Endothelial cell of umbilical vein (primary cell): Measurements from ENCODE around the gene SETD2. TPM values are rescaled to one million over a fixed set of nuclear protein-coding genes. Genes with fewer than 3 reads are reported as not detected.

Experiments
- BruUV-seq: library from RNA; stranded (reverse); fragments of 400-500 nt; replicated peaks from 2 replicates; lab custom pipeline; 2021; lab: Mats Ljungman, UMichigan
- CTCF ChIA-PET: fragments of 300-600, 350-600 bp; sonication (Branson Sonifier 250); formaldehyde crosslinking; loops from one replicate; lab custom pipeline; 2021; ENCODE audit warnings: antibody characterized with exemption, inconsistent platforms; lab: Charles Lee
- POLR2A ChIA-PET: fragments of 300-600, 350-600 bp; sonication (Branson Sonifier 250); formaldehyde crosslinking; loops from one replicate; lab custom pipeline; 2021; ENCODE audit warnings: antibody characterized with exemption, inconsistent platforms; lab: Charles Lee
- DNase-seq: peaks from one replicate; pipeline ENCODE4 v3.0.0-alpha.2; 2011; ENCODE audit warnings: low read depth, low spot score
- FAIRE-seq: peaks from 2 replicates; lab custom pipeline; 2011; peaks lifted over from hg19 to GRCh38; lab: Jason Lieb, UNC
- H2AFZ ChIP-seq: 2 replicates; pipeline ENCODE4 v1.6.0; 2012; ENCODE audit warnings: low read depth, low read length, control low read depth, inconsistent platforms
- H3K27ac ChIP-seq: 2 replicates; pipeline ENCODE4 v1.5.1; 2011; ENCODE audit warnings: low read depth, mild to moderate bottlenecking, control low read depth, low read length, moderate library complexity; ENCODE audit not compliant: insufficient read depth
- H3K27me3 ChIP-seq, 2 experiments: 2 replicates each; pipeline versions ENCODE4 v1.6.0 to v1.6.1; 2011; ENCODE audit warnings: low read length in 2 of 2, mixed read lengths in 1 of 2; ENCODE audit not compliant: control insufficient read depth in 2 of 2, insufficient read depth in 2 of 2
- H3K36me3 ChIP-seq, 2 experiments: 2 replicates in 1 of 2; 3 replicates in 1 of 2; pipeline ENCODE4 v1.5.1; 2011; ENCODE audit warnings: low read length in 2 of 2, mild to moderate bottlenecking in 1 of 2, moderate library complexity in 1 of 2; ENCODE audit not compliant: control insufficient read depth in 2 of 2, insufficient read depth in 2 of 2; ENCODE audit errors: extremely low read depth in 1 of 2
- H3K4me1 ChIP-seq: 3 replicates; pipeline ENCODE4 v1.5.1; 2011; ENCODE audit warnings: mild to moderate bottlenecking, low read length; ENCODE audit not compliant: control insufficient read depth, insufficient read depth; ENCODE audit errors: extremely low read depth
- H3K4me2 ChIP-seq: 2 replicates; pipeline ENCODE4 v1.6.1; 2011; ENCODE audit warnings: low read length, control low read depth, mixed read lengths; ENCODE audit not compliant: insufficient read depth
- H3K4me3 ChIP-seq, 3 experiments: fragments of 200-600 bp in 1 of 3; sonication (generic), shearing (Covaris generic) in 1 of 3; replicated peaks in 1 of 3; 2 replicates each; pipeline ENCODE4 v1.5.1; 2011 to 2016; ENCODE audit warnings: control low read depth in 3 of 3, low read length in 3 of 3, mild to moderate bottlenecking in 2 of 3, inconsistent platforms in 1 of 3, low read depth in 1 of 3, moderate library complexity in 1 of 3; ENCODE audit not compliant: insufficient read depth in 1 of 3
- H3K79me2 ChIP-seq: 2 replicates; pipeline ENCODE4 v1.6.0; 2012; ENCODE audit warnings: low read length, inconsistent platforms; ENCODE audit not compliant: control insufficient read depth, insufficient read depth
- H3K9ac ChIP-seq: replicated peaks from 2 replicates; pipeline ENCODE3; 2011; ENCODE audit warnings: low read length, control low read depth; ENCODE audit not compliant: insufficient read depth; ENCODE audit errors: extremely low read depth
- H3K9me1 ChIP-seq: replicated peaks from 3 replicates; pipeline ENCODE4 v1.6.0; 2011; ENCODE audit warnings: mild to moderate bottlenecking, low read length; ENCODE audit not compliant: control insufficient read depth, insufficient read depth; ENCODE audit errors: extremely low read depth
- H3K9me3 ChIP-seq: replicated peaks from 2 replicates; pipeline ENCODE4 v1.5.1; 2012; ENCODE audit warnings: low read length, inconsistent platforms; ENCODE audit not compliant: control insufficient read depth, insufficient read depth
- H4K20me1 ChIP-seq: replicated peaks from 2 replicates; pipeline ENCODE3; 2011; ENCODE audit warnings: mild to moderate bottlenecking, low read length; ENCODE audit not compliant: control insufficient read depth, insufficient read depth; ENCODE audit errors: extremely low read depth
- CTCF ChIP-seq, 2 donors: IDR thresholded peaks; 1 replicate in 1 of 2; 2 replicates in 1 of 2; pipeline ENCODE4 v1.5.1; 2011; ENCODE audit warnings: low read length in 2 of 2, mild to moderate bottlenecking in 2 of 2, moderate library complexity in 2 of 2, control low read depth in 1 of 2, inconsistent platforms in 1 of 2, low read depth in 1 of 2; ENCODE audit not compliant: insufficient read depth in 1 of 2; ENCODE audit errors: extremely low read depth in 1 of 2
- EZH2 ChIP-seq: IDR thresholded peaks from 2 replicates; pipeline ENCODE4 v1.6.1; 2012; ENCODE audit warnings: borderline replicate concordance, low read depth, mild to moderate bottlenecking, moderate library complexity, low read length, inconsistent platforms; ENCODE audit not compliant: severe bottlenecking
- FOS ChIP-seq: IDR thresholded peaks from 2 replicates; pipeline ENCODE4 v1.6.1; 2011; ENCODE audit warnings: mild to moderate bottlenecking, low read length, moderate library complexity, borderline replicate concordance; ENCODE audit not compliant: insufficient read depth
- GATA2 ChIP-seq: IDR thresholded peaks from 2 replicates; pipeline ENCODE4 v1.7.0; 2011; ENCODE audit warnings: low read depth, mild to moderate bottlenecking, moderate library complexity, mixed read lengths, low read length; ENCODE audit not compliant: insufficient read length, insufficient read depth
- JUN ChIP-seq: IDR thresholded peaks from 2 replicates; pipeline ENCODE4 v1.6.1; 2011; ENCODE audit warnings: borderline replicate concordance, low read depth; ENCODE audit not compliant: insufficient read length, insufficient read depth
- MAX ChIP-seq: IDR thresholded peaks from 2 replicates; pipeline ENCODE4 v1.6.1; 2011; ENCODE audit not compliant: insufficient read depth, insufficient read length
- MYC ChIP-seq: IDR thresholded peaks from one replicate; pipeline ENCODE4 v1.6.1; 2011; ENCODE audit warnings: mild to moderate bottlenecking, low read depth, low read length
- POLR2A ChIP-seq: IDR thresholded peaks from 2 replicates; pipeline ENCODE4 v1.6.1; 2012; ENCODE audit warnings: low read depth, mild to moderate bottlenecking, control low read depth, low read length
- POLR2AphosphoS5 ChIP-seq: IDR thresholded peaks from 2 replicates; pipeline ENCODE4 v1.6.1; 2012; ENCODE audit warnings: low read depth, mild to moderate bottlenecking, control low read depth, low read length, moderate library complexity; ENCODE audit not compliant: insufficient read depth
- dilution Hi-C: fragments of 300-500 bp; cut with MboI; formaldehyde crosslinking; loops from one replicate; pipeline ENCODE4 v1.15.0; 2019; ENCODE audit warnings: low sequenced_read_pairs; ENCODE audit not compliant: extremely low pct_ligation_motif_present
- intact Hi-C: fragments of 100-400 bp; cut with micrococcal nuclease; formaldehyde crosslinking; loops from one replicate; pipeline ENCODE4 v1.10.0; 2022
- polyA plus RNA-seq, 4 experiments: library from polyadenylated mRNA; depleted of rRNA in 3 of 4; stranded (reverse) in 3 of 4; unstranded in 1 of 4; fragments of >200 nt; gene quantifications; 2 replicates each; pipeline versions ENCODE4 v1.2.1 to v1.2.3, GENCODE V29; 2011 to 2012; ENCODE audit warnings: missing spikeins in 1 of 4
- total RNA-seq: library from RNA; stranded (reverse); gene quantifications from 2 replicates; pipeline ENCODE4 v1.2.3, GENCODE V29; 2021

Gene SETD2
- total and polyA plus RNA-seq, 2 donors (not counting 3 experiments of a cell fraction or from before 2014, with no cell fraction given): 13.7 to 41.4 TPM

GRCh38 chr3:47015151-47015550 lies 148.8 kb downstream of the SETD2 start:
- intact Hi-C loops (loop anchor here (10.0 kb wide), 1 partner anchor 360 kb away; no protein-coding TSS in a partner anchor), dilution Hi-C loops (no loop called here)
- H3K4me3 ChIP-seq: no peak overlapping the region
- no peak overlapping the region for H3K4me2 ChIP-seq
- no peak overlapping the region for H3K9ac ChIP-seq
- peaks cover 11% of the 10 kb centered on the region for H3K4me1 ChIP-seq
- H3K9me1 ChIP-seq: no peaks in the 10 kb centered on the region
- H3K79me2 ChIP-seq: no peaks in the 10 kb centered on the region
- POLR2A ChIA-PET: no interaction called here
- no peaks in the 10 kb centered on the region for H3K9me3 ChIP-seq
- DNase-seq (no peak), FAIRE-seq (no peak)
- no peak overlapping the region for H2AFZ ChIP-seq
- no peaks in the 10 kb centered on the region for H4K20me1 ChIP-seq
- H3K36me3 ChIP-seq: peaks cover 6 to 16% of the 10 kb centered on the region in 2 experiments
- H3K27me3 ChIP-seq: no peaks in the 10 kb centered on the region
- BruUV-seq: no TSS peak
- CTCF ChIA-PET: no interaction called here
- TF ChIP-seq MYC: no peak
- TF ChIP-seq JUN: no peak
- no peak for TF ChIP-seq POLR2A
- TF ChIP-seq MAX: no peak
- TF ChIP-seq FOS: no peak
- no peak for TF ChIP-seq GATA2
- TF ChIP-seq EZH2: no peak
- no peak for TF ChIP-seq CTCF (IDR thresholded peaks at IDR 0.05; ENCODE audit: extremely low read depth in 1 of 2, insufficient read depth in 1 of 2, low read depth in 1 of 2, low read length in 2 of 2)
- no peak for TF ChIP-seq POLR2AphosphoS5
- no peak overlapping the region for H3K27ac ChIP-seq
